ENCODE data around the gene PRAME. TPM values are rescaled to one million over a fixed set of nuclear protein-coding genes. Genes with fewer than 3 reads are reported as not detected.

The PRAME gene
- total and polyA plus RNA-seq, 10 of the 15 experiments (the other 5 are each of a cell fraction or from before 2014, with no cell fraction given), result 0.40 to 2.5 (median 0.65) TPM

GRCh38 chr22:22553735-22554586 is 5.1 kb downstream of the PRAME start (continued):
- TF ChIP-seq ZNF687 (IDR thresholded peaks at IDR 0.05) (no peak), ZNF207 (IDR thresholded peaks at IDR 0.05; ENCODE audit: borderline replicate concordance) (no peak), BHLHE40 (IDR thresholded peaks at IDR 0.05; ENCODE audit: borderline replicate concordance in 1 of 2, low read depth in 2 of 2, low read length in 1 of 2) (no peak; a peak in 1 of 4 replicates), MTA2 (IDR thresholded peaks at IDR 0.05; ENCODE audit: low read depth) (peak; percentile 75), RFX5 (IDR thresholded peaks at IDR 0.05; ENCODE audit: low read depth, low read length) (no peak), YY1 (IDR thresholded peaks at IDR 0.05; ENCODE audit: low read depth, low read length) (no peak), NR2F1 (conservative IDR thresholded peaks at IDR 0.05) (peak; percentile 42; the same call in 1 of the 2 replicates), EP300 (IDR thresholded peaks at IDR 0.05; ENCODE audit: borderline replicate concordance in 1 of 2, control insufficient read depth in 1 of 2, low read depth in 2 of 2, low read length in 2 of 2) (no peak), SIN3A (IDR thresholded peaks at IDR 0.05; ENCODE audit: low read depth, low read length) (no peak)

Data from GM12878 (cell line).